HepG2 (cell line): ENCODE results near the gene COL9A2.

Source experiments
- FOSL1 ChIP-seq: sonication (generic); formaldehyde crosslinking; IDR thresholded peaks from 2 replicates; pipeline ENCODE4 v1.9.0; 2021; ENCODE audit warnings: missing genetic modification reagents, borderline replicate concordance
- HDAC6 ChIP-seq: fragments of 200-600 bp; sonication (generic); IDR thresholded peaks from 2 replicates; pipeline ENCODE4 v1.7.0; 2017; ENCODE audit warnings: mild to moderate bottlenecking, antibody characterized with exemption, low read length, low read depth
- MXD4 ChIP-seq: IDR thresholded peaks from 2 replicates; pipeline ENCODE4 v1.6.1; 2016; ENCODE audit warnings: mild to moderate bottlenecking, missing biosample characterization, missing genetic modification reagents
- RELA ChIP-seq: sonication (generic); formaldehyde crosslinking; IDR thresholded peaks from 2 replicates; pipeline ENCODE4 v1.4.0; 2020; ENCODE audit warnings: missing genetic modification reagents
- SMARCC2 ChIP-seq: fragments of 450-650 bp; IDR thresholded peaks from 2 replicates; pipeline ENCODE4 v1.6.1; 2017; ENCODE audit warnings: antibody characterized with exemption, mild to moderate bottlenecking
- ZFYVE20 ChIP-seq: sonication (generic); formaldehyde crosslinking; IDR thresholded peaks from 2 replicates; pipeline ENCODE4 v1.8.0; 2023; ENCODE audit warnings: low read depth, mild to moderate bottlenecking, moderate library complexity, missing genetic modification reagents, borderline replicate concordance
- ZNF121 ChIP-seq: sonication (generic); formaldehyde crosslinking; IDR thresholded peaks from 2 replicates; pipeline ENCODE4 v1.5.0; 2020; ENCODE audit warnings: mild to moderate bottlenecking, missing genetic modification reagents
- ZNF253 ChIP-seq: sonication (generic); formaldehyde crosslinking; IDR thresholded peaks from 2 replicates; pipeline ENCODE4 v1.8.0; 2022; ENCODE audit warnings: mild to moderate bottlenecking, missing genetic modification reagents, borderline replicate concordance

DNA sequence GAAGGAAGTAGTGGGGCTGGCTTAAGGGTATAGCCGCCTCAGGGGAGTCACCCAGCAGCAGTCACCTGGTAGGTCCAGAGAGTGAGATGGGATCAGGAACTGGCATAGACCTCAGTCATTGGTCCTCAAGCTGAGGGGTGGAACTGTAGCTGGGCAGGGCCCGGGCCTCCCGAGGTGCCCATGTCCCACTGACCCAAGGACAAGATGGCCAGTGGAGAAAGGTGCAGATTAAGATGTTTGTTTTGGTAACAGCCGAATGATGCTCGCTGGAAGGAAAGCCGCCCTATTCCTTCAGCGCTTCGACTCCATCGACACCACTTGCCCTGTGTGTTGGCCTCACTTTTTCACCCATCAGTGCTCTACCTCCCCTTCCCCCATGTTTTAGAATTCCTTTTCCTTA, 16.4 kb downstream of the COL9A2 start:
- no peak for TF ChIP-seq FOSL1 (CRISPR knock-in tag)
- TF ChIP-seq HDAC6: no peak
- no peak for TF ChIP-seq RELA (CRISPR knock-in tag)
- no peak for TF ChIP-seq ZNF253 (CRISPR knock-in tag)
- TF ChIP-seq ZNF121 (CRISPR knock-in tag): no peak
- TF ChIP-seq SMARCC2: no peak
- no peak for TF ChIP-seq ZFYVE20 (CRISPR knock-in tag)
- no peak for TF ChIP-seq MXD4
